CD4-positive, alpha-beta T cell (primary cell): ENCODE measurements around the gene TBC1D24. TPM values are rescaled to one million over a fixed set of nuclear protein-coding genes. Genes with fewer than 3 reads are reported as not detected.

ENCODE experiments used
- ATAC-seq: fragments of 200-7000 bp; cut with Tn5 transposase; one replicate; pipeline ENCODE4 v1.10.0; 2022; ENCODE audit warnings: mild to moderate bottlenecking; ENCODE audit not compliant: poor library complexity
- CTCF ChIA-PET: fragments of 350-600 bp; sonication (Branson Sonifier 250); formaldehyde crosslinking; loops from one replicate; lab custom pipeline; 2021; ENCODE audit warnings: antibody characterized with exemption, inconsistent platforms; lab: Charles Lee
- POLR2A ChIA-PET: fragments of 350-600 bp; sonication (Branson Sonifier 250); formaldehyde crosslinking; loops from one replicate; lab custom pipeline; 2021; ENCODE audit warnings: antibody characterized with exemption, inconsistent platforms; lab: Charles Lee
- DNase-seq, 14 experiments: peaks; one replicate each; pipeline ENCODE4 v3.0.0-alpha.2; 2013 to 2020; ENCODE audit warnings: mixed read lengths in 2 of 14
- H3K27ac ChIP-seq, 2 donors: one replicate each; pipeline versions ENCODE4 v1.5.1 to v1.7.0; 2013; ENCODE audit warnings: low read length in 2 of 2, low read depth in 1 of 2, mild to moderate bottlenecking in 1 of 2
- H3K27me3 ChIP-seq, 2 experiments: 1 replicate in 1 of 2; 2 replicates in 1 of 2; pipeline versions ENCODE4 v1.6.1 to v1.7.0; 2013; ENCODE audit warnings: low read length in 2 of 2, control low read depth in 1 of 2, mild to moderate bottlenecking in 1 of 2, moderate library complexity in 1 of 2; ENCODE audit not compliant: insufficient read depth in 2 of 2, control insufficient read depth in 1 of 2
- H3K36me3 ChIP-seq: one replicate; pipeline ENCODE4 v1.6.1; 2013; ENCODE audit warnings: low read length, control low read depth; ENCODE audit not compliant: insufficient read depth
- H3K4me1 ChIP-seq: one replicate; pipeline ENCODE4 v1.6.1; 2013; ENCODE audit warnings: low read length, control low read depth; ENCODE audit not compliant: insufficient read depth
- H3K4me3 ChIP-seq: one replicate; pipeline ENCODE4 v1.5.1; 2013; ENCODE audit warnings: mild to moderate bottlenecking, low read length, moderate library complexity
- H3K9me3 ChIP-seq, 2 experiments: 1 replicate in 1 of 2; 2 replicates in 1 of 2; pipeline versions ENCODE4 v1.6.1 to v1.7.0; 2013; ENCODE audit warnings: low read length in 2 of 2, mild to moderate bottlenecking in 2 of 2, control low read depth in 1 of 2, moderate library complexity in 1 of 2; ENCODE audit not compliant: control insufficient read depth in 1 of 2, insufficient read depth in 1 of 2
- H3K27ac Mint-ChIP-seq: one replicate; pipeline ENCODE4 v1.8.0; 2020; ENCODE audit warnings: mixed read lengths
- H3K27me3 Mint-ChIP-seq: one replicate; pipeline ENCODE4 v1.8.0; 2021; ENCODE audit warnings: mixed read lengths
- H3K36me3 Mint-ChIP-seq: one replicate; pipeline ENCODE4 v1.8.0; 2021; ENCODE audit warnings: low read depth, mixed read lengths
- H3K4me1 Mint-ChIP-seq: one replicate; pipeline ENCODE4 v1.8.0; 2021; ENCODE audit warnings: low read depth, mixed read lengths
- H3K4me3 Mint-ChIP-seq: one replicate; pipeline ENCODE4 v1.8.0; 2020; ENCODE audit warnings: mild to moderate bottlenecking, mixed read lengths
- H3K9me3 Mint-ChIP-seq: one replicate; pipeline ENCODE4 v1.8.0; 2020; ENCODE audit warnings: mixed read lengths
- intact Hi-C, 2 experiments: fragments of 100-400 bp; cut with DNase I in 1 of 2; cut with micrococcal nuclease in 1 of 2; formaldehyde crosslinking; loops; one replicate each; pipeline versions ENCODE4 v1.15.1 to v1.9.0; 2023 to 2025; cut with DNase I, micrococcal nuclease
- total RNA-seq, 174 experiments: library from RNA in 2 of 174; stranded (reverse) in 2 of 174; gene quantifications; one replicate each; pipeline ENCODE4 v1.2.3 and lab custom pipeline; 2021 to 2026
- TF ChIP-seq, protein P1 (sequence below): fragments of 200-600 bp; IDR thresholded peaks from one replicate; pipeline ENCODE4 v1.8.0; 2022; ENCODE audit warnings: antibody characterized with exemption, mild to moderate bottlenecking

The TBC1D24 gene
- total RNA-seq, 2 experiments from 2014 or later: 1.2 to 2.1 TPM

DNA sequence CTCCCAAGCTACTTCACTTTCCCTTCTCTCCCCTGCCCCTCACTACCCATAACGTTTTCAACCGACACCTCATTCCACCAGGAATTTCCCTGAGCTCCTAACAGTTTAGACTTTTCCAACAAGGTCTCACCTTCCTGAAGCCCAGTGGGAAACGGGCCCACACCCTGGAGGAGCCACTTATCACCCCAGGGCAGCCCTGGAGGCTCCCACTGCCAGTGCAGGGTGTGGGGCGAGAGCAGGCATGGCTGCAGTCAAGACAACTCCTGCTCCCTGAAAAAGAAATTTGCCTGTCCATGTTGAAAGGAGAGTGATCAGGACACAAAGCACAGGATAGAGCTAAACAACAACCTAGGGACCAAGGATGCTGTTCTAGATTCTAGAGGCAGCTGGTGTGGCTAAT, 47.4 kb upstream of the TBC1D24 start:
- no peaks in the 10 kb centered on the region for H3K27me3 ChIP-seq
- TF ChIP-seq, protein P1, sequence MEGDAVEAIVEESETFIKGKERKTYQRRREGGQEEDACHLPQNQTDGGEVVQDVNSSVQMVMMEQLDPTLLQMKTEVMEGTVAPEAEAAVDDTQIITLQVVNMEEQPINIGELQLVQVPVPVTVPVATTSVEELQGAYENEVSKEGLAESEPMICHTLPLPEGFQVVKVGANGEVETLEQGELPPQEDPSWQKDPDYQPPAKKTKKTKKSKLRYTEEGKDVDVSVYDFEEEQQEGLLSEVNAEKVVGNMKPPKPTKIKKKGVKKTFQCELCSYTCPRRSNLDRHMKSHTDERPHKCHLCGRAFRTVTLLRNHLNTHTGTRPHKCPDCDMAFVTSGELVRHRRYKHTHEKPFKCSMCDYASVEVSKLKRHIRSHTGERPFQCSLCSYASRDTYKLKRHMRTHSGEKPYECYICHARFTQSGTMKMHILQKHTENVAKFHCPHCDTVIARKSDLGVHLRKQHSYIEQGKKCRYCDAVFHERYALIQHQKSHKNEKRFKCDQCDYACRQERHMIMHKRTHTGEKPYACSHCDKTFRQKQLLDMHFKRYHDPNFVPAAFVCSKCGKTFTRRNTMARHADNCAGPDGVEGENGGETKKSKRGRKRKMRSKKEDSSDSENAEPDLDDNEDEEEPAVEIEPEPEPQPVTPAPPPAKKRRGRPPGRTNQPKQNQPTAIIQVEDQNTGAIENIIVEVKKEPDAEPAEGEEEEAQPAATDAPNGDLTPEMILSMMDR: no peak
- peaks cover 4% of the 10 kb centered on the region for H3K36me3 ChIP-seq
- peaks cover 24% of the 10 kb centered on the region for H3K4me1 ChIP-seq
- H3K27ac ChIP-seq: no peak overlapping the region
- no peak for ATAC-seq
- Mint-ChIP-seq H3K27ac (peak overlapping the region; percentile 54), H3K4me1 (peaks cover 25% of the 10 kb centered on the region), H3K27me3 (no peaks in the 10 kb centered on the region), H3K36me3 (peaks cover 4% of the 10 kb centered on the region), H3K4me3 (peak overlapping the region; percentile 91), H3K9me3 (no peaks in the 10 kb centered on the region)
- intact Hi-C loops: loop anchor here in 1 of 2 experiments (2.0 to 5.0 kb wide), 4 partner anchors 60 to 230 kb away; partner anchors contain the start of genes CASKIN1 and CEMP1
- H3K9me3 ChIP-seq: no peaks in the 10 kb centered on the region
- POLR2A ChIA-PET: no interaction called here
- CTCF ChIA-PET: no interaction called here
- H3K4me3 ChIP-seq: no peak overlapping the region
- no peak for DNase-seq

DNA sequence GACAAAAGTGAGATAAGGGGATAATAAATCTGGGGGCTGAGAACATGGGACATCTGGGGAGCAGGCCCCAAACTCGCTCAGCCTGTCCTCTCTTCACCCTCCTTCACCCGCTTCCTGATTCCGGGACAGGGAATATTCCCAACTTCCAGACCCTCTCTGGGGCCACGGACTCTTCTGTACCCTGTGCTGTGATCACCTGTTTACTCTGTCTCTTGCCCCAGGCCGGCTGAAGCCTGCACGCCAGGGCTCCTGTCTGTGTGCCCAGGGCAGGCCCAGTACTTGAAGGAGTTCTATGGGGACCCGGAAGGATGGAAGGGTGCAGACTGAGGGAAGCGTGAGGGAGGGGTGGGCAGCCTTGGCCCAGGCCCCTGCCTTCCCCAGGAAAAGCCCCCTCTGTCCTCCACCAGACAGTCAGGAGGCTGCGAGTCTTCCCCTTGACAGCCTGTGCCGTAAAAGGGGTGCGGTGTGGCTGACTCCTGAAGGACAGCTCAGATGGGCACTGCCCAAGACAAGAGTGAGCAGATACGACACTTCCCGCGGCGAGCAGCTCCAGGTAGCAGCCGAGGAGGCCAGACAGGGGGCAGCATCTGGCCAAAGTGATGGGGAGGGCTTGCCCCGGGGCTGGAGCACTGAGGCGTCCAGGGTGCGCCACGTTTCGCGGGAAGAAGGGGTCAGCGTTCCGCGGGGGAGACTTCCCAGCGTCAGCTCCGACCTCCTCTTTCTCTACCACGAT, 46.7 kb upstream of the TBC1D24 start:
- no peak overlapping the region for H3K27ac ChIP-seq
- intact Hi-C loops: loop anchor here in 1 of 2 experiments (2.0 to 5.0 kb wide), 4 partner anchors 33 to 231 kb away; partner anchors contain the start of genes CASKIN1, CEMP1 and TEDC2
- Mint-ChIP-seq H3K27me3 (no peaks in the 10 kb centered on the region), H3K9me3 (no peaks in the 10 kb centered on the region), H3K4me1 (peaks cover 25% of the 10 kb centered on the region), H3K36me3 (peaks cover 7% of the 10 kb centered on the region), H3K27ac (peak overlapping the region; percentile 54), H3K4me3 (peak overlapping the region; percentile 91)
- peak overlapping the region; percentile 81 for H3K4me3 ChIP-seq
- TF ChIP-seq, protein P1: no peak
- CTCF ChIA-PET: no interaction called here
- peaks cover 21% of the 10 kb centered on the region for H3K4me1 ChIP-seq
- POLR2A ChIA-PET: interaction anchor here (1.7 to 1.9 kb wide), 2 partner anchors 13 to 92 kb away, joined by 4 to 6 read pairs; partner anchors contain the start of gene AMDHD2
- no peaks in the 10 kb centered on the region for H3K9me3 ChIP-seq
- H3K36me3 ChIP-seq: peaks cover 10% of the 10 kb centered on the region
- DNase-seq (peak in 2 of 14 experiments; percentile 40 to 54), ATAC-seq (no peak)
- no peaks in the 10 kb centered on the region for H3K27me3 ChIP-seq

DNA sequence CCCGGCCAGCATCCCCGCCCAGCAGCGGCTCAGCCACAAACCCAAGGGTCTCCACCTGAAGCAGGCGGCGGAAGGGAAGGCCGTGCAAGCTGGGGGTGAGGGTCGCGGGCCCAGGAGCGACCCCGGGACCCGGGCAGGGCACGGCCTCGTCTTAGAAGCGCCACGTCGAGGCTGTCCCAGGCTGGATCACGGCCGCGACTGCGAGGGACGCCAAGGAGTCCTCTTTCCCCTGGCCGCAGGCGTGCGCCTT, 46.2 kb upstream of the TBC1D24 start:
- intact Hi-C loops: loop anchor here in 1 of 2 experiments (2.0 to 5.0 kb wide), 4 partner anchors 32 to 231 kb away; partner anchors contain the start of genes CASKIN1, CEMP1 and TEDC2
- peak in 1 of 14 experiments; percentile 9 for DNase-seq
- no peak overlapping the region for H3K27ac ChIP-seq
- H3K36me3 ChIP-seq: peaks cover 13% of the 10 kb centered on the region
- ATAC-seq: no peak
- Mint-ChIP-seq H3K4me1 (peaks cover 25% of the 10 kb centered on the region), H3K27ac (peak overlapping the region; percentile 54), H3K36me3 (peaks cover 12% of the 10 kb centered on the region), H3K4me3 (peak overlapping the region; percentile 91), H3K27me3 (no peaks in the 10 kb centered on the region), H3K9me3 (no peaks in the 10 kb centered on the region)
- CTCF ChIA-PET: no interaction called here
- H3K4me1 ChIP-seq: peaks cover 19% of the 10 kb centered on the region
- H3K27me3 ChIP-seq: no peaks in the 10 kb centered on the region
- POLR2A ChIA-PET: interaction anchor here (0.7 to 1.9 kb wide), 6 partner anchors 13 to 464 kb away, joined by 3 to 6 read pairs (median 4); partner anchors contain the start of genes AMDHD2, RPS2, TBC1D24 and TRAF7
- TF ChIP-seq, protein P1: no peak
- peak overlapping the region; percentile 81 for H3K4me3 ChIP-seq
- no peaks in the 10 kb centered on the region for H3K9me3 ChIP-seq
